Measurements from ENCODE around the gene OR51T1. TPM values are rescaled to one million over a fixed set of nuclear protein-coding genes. Genes with fewer than 3 reads are reported as not detected.

The OR51T1 gene
- total RNA-seq, 3 donors from 2014 or later, result not detected

- Histone ChIP-seq H3K9me3 (no peaks in the 10 kb centered on the region), H3K27me3 (peaks cover 0 to 5% of the 10 kb centered on the region in 2 donors), H3K4me1 (no peaks in the 10 kb centered on the region), H3K36me3 (no peaks in the 10 kb centered on the region), H3K27ac (no peak overlapping the region), H3K4me3 (no peak overlapping the region)
- TF ChIP-seq POLR2A (IDR thresholded peaks at IDR 0.05) (no peak), CTCF (IDR thresholded peaks at IDR 0.05) (no peak), POLR2AphosphoS5 (IDR thresholded peaks at IDR 0.05) (no peak)
- intact Hi-C loops (cut with DNase I; ENCODE audit: low total_unique reads), result no loop called here
- DNase-seq (ENCODE audit: low spot score in 2 of 2), result no peak
These were observed 2.7 kb downstream of the OR51T1 start for GRCh38 chr11:4884361-4884760.

DNA sequence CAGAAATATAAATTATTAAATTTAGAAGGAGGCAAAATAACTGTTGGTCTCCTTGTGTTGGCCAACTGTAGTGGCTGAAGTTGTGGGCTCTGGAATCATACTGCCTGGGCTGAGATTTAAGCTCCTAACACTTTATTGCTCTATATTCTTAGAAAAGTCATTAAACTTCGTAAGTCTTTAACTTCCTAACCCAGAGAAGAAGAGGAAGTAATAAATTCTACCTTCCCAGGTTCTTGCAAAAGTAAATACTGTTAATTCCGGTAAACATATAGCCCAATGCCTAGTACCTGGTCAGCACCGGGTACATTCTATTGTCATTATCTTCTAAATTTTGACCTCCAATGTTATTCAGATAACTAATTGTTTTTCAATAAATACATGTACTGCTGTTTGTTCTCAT lies 4.5 kb downstream of the OR51T1 start:
- intact Hi-C loops (cut with DNase I; ENCODE audit: low total_unique reads), result no loop called here
- no peaks in the 10 kb centered on the region for H3K36me3 ChIP-seq
- H3K9me3 ChIP-seq, result no peaks in the 10 kb centered on the region
- H3K27ac ChIP-seq, result no peak overlapping the region
- no peaks in the 10 kb centered on the region for H3K4me1 ChIP-seq
- TF ChIP-seq CTCF (IDR thresholded peaks at IDR 0.05) (no peak), POLR2AphosphoS5 (IDR thresholded peaks at IDR 0.05) (no peak), POLR2A (IDR thresholded peaks at IDR 0.05) (no peak)
- DNase-seq (ENCODE audit: low spot score in 2 of 2), result no peak
- no peaks in the 10 kb centered on the region for H3K27me3 ChIP-seq
- no peak overlapping the region for H3K4me3 ChIP-seq

DNA sequence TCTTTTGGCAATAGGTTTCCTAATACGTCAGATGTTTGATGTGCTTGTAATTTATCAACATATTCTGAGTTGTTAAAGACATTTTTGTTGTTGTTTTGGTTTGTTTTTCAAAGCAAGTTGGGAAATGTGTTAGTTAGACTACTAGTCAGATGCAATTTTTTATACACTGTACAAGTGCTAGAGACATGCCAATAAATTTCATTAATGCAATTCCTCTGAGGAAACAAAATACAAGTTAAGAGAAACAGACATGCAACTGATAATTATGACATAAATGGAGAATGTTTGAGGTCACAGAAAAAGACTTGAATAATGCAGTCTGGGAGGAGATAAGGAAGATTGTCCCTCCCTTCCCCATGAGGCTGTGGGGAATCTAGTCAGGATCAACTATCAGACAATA lies 5.9 kb downstream of the OR51T1 start:
- Histone ChIP-seq H3K4me3 (no peak overlapping the region), H3K27me3 (no peaks in the 10 kb centered on the region), H3K27ac (no peak overlapping the region), H3K4me1 (no peaks in the 10 kb centered on the region), H3K36me3 (no peaks in the 10 kb centered on the region), H3K9me3 (no peaks in the 10 kb centered on the region)
- DNase-seq (ENCODE audit: low spot score in 2 of 2), result no peak
- TF ChIP-seq POLR2AphosphoS5 (IDR thresholded peaks at IDR 0.05) (no peak), CTCF (IDR thresholded peaks at IDR 0.05) (no peak), POLR2A (IDR thresholded peaks at IDR 0.05) (no peak)
- intact Hi-C loops (cut with DNase I; ENCODE audit: low total_unique reads), result no loop called here

- Histone ChIP-seq H3K9me3 (no peaks in the 10 kb centered on the region), H3K27me3 (no peaks in the 10 kb centered on the region), H3K36me3 (no peaks in the 10 kb centered on the region), H3K4me3 (no peak overlapping the region), H3K4me1 (no peaks in the 10 kb centered on the region), H3K27ac (no peak overlapping the region)
- DNase-seq (ENCODE audit: low spot score in 2 of 2), result no peak
- intact Hi-C loops (cut with DNase I; ENCODE audit: low total_unique reads), result no loop called here
- no peak for TF ChIP-seq CTCF (IDR thresholded peaks at IDR 0.05)
- no peak for TF ChIP-seq POLR2AphosphoS5 (IDR thresholded peaks at IDR 0.05)
- TF ChIP-seq POLR2A (IDR thresholded peaks at IDR 0.05), result no peak
These were observed 8.6 kb downstream of the OR51T1 start for GRCh38 chr11:4890279-4890678.

DNA sequence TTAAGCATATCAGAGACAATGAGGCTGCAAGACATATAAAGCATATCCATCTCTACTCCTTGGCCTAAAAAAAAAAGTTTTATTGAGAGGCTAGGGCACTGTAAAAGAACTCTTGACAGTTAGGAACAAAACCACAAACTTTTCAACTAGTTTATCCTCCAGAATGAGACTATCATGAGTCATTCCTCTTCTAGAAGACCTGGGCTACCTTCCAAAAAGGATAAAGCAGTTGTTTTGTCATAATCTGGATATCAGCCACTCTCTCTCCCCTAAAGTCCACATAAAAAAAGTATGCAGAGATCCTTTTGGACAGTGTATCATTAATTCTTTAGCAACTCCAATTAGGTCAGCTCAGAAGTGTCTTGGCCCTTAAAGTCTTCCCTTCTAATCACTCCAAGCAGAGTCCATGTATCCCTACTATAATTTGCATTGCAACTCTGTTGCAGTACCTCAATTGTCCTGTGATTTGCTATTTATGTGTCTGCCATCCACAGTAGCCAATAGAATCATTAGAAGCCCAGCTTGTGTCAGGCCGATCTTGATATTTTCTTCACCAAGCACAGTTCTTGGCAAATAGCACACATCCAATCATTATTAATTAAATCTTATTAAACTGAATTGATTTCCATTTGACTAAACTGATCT lies 10.4 kb downstream of the OR51T1 start:
- H3K4me1 ChIP-seq, result no peaks in the 10 kb centered on the region
- TF ChIP-seq CTCF (IDR thresholded peaks at IDR 0.05), result no peak
- no peak for TF ChIP-seq POLR2A (IDR thresholded peaks at IDR 0.05)
- no peak for TF ChIP-seq POLR2AphosphoS5 (IDR thresholded peaks at IDR 0.05)
- intact Hi-C loops (cut with DNase I; ENCODE audit: low total_unique reads), result no loop called here
- H3K27me3 ChIP-seq, result no peaks in the 10 kb centered on the region
- H3K4me3 ChIP-seq, result no peak overlapping the region
- H3K9me3 ChIP-seq, result no peaks in the 10 kb centered on the region
- DNase-seq (ENCODE audit: low spot score in 2 of 2), result no peak
- no peaks in the 10 kb centered on the region for H3K36me3 ChIP-seq
- H3K27ac ChIP-seq, result no peak overlapping the region
